ENCODE results near the gene MTG1. TPM values are rescaled to one million over a fixed set of nuclear protein-coding genes. Genes with fewer than 3 reads are reported as not detected.

The MTG1 gene
- total RNA-seq, 1 donor = 31.5 TPM

- no peaks in the 10 kb centered on the region for H3K79me2 ChIP-seq (ENCODE audit: insufficient read depth, low read length)
- no peak overlapping the region for H3K4me2 ChIP-seq (ENCODE audit: insufficient read depth, low read length)
- H4K20me1 ChIP-seq (ENCODE audit: insufficient read depth, low read length) = no peaks in the 10 kb centered on the region
- no peak overlapping the region for H3K27ac ChIP-seq (ENCODE audit: low read depth, low read length)
- no peaks in the 10 kb centered on the region for H3K27me3 ChIP-seq (ENCODE audit: insufficient read depth, low read length)
- TF ChIP-seq CTCF (IDR thresholded peaks at IDR 0.05; ENCODE audit: extremely low read depth, low read depth, low read length) = no peak
- no peaks in the 10 kb centered on the region for H3K4me1 ChIP-seq (ENCODE audit: insufficient read depth, low read length)
- H3K9me3 ChIP-seq (ENCODE audit: low read depth, low read length) = peaks cover 4% of the 10 kb centered on the region
- no peak overlapping the region for H2AFZ ChIP-seq (ENCODE audit: low read length)
- H3K4me3 ChIP-seq (ENCODE audit: insufficient read depth, low read length) = no peak overlapping the region
- no peak for DNase-seq (ENCODE audit: insufficient read length, low spot score, missing footprints)
- no peaks in the 10 kb centered on the region for H3K36me3 ChIP-seq (ENCODE audit: insufficient read depth, low read length)
These were observed 53.0 kb downstream of the MTG1 start for GRCh38 chr10:133446979-133447378.

DNA sequence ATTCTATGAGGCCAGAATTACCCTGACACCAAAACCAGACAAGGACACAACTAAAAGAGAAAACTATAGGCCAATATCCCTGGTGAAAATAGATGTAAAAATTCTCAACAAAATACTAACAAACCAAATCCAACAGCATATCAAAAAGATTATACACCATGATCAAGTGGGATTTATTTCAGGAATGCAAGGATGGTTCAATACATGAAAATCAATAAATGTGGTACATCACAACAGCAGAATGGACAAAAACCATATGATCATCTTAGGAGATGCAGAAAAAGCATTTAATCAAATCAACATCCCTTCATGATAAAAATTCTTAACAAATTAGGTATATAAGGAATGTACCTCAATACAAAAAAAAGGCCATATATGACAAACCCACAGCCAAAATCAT, 54.2 kb downstream of the MTG1 start:
- Histone ChIP-seq H4K20me1 (ENCODE audit: insufficient read depth, low read length) (no peaks in the 10 kb centered on the region), H2AFZ (ENCODE audit: low read length) (no peak overlapping the region), H3K27ac (ENCODE audit: low read depth, low read length) (no peak overlapping the region), H3K4me3 (ENCODE audit: insufficient read depth, low read length) (no peak overlapping the region), H3K27me3 (ENCODE audit: insufficient read depth, low read length) (no peaks in the 10 kb centered on the region), H3K4me2 (ENCODE audit: insufficient read depth, low read length) (no peak overlapping the region), H3K36me3 (ENCODE audit: insufficient read depth, low read length) (no peaks in the 10 kb centered on the region), H3K79me2 (ENCODE audit: insufficient read depth, low read length) (no peaks in the 10 kb centered on the region), H3K9me3 (ENCODE audit: low read depth, low read length) (peaks cover 4% of the 10 kb centered on the region), H3K4me1 (ENCODE audit: insufficient read depth, low read length) (no peaks in the 10 kb centered on the region)
- no peak for DNase-seq (ENCODE audit: insufficient read length, low spot score, missing footprints)
- no peak for TF ChIP-seq CTCF (IDR thresholded peaks at IDR 0.05; ENCODE audit: extremely low read depth, low read depth, low read length)

DNA sequence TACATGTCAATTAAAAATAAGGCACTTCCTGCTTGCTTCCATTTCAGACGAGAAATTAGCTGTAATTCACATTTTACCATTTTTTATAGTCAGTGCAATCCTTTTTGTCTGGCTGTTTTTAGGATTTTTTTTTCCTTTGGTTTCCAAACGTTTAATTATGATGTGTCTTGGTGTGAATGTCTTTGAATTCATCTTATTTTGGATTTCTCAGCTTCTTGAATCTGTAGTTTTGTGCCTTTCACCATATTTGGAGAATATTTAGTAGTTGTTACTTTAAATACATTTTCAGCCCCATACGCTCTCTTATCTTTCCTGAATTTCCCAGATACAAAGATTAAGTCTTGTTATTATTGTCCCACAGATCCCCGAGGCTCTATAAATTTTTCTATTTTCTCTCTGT, 57.4 kb downstream of the MTG1 start:
- no peak for TF ChIP-seq CTCF (IDR thresholded peaks at IDR 0.05; ENCODE audit: extremely low read depth, low read depth, low read length)
- no peaks in the 10 kb centered on the region for H3K27me3 ChIP-seq (ENCODE audit: insufficient read depth, low read length)
- H3K9me3 ChIP-seq (ENCODE audit: low read depth, low read length) = peaks cover 4% of the 10 kb centered on the region
- H3K4me1 ChIP-seq (ENCODE audit: insufficient read depth, low read length) = no peaks in the 10 kb centered on the region
- no peaks in the 10 kb centered on the region for H3K79me2 ChIP-seq (ENCODE audit: insufficient read depth, low read length)
- no peaks in the 10 kb centered on the region for H4K20me1 ChIP-seq (ENCODE audit: insufficient read depth, low read length)
- no peaks in the 10 kb centered on the region for H3K36me3 ChIP-seq (ENCODE audit: insufficient read depth, low read length)
- H3K4me2 ChIP-seq (ENCODE audit: insufficient read depth, low read length) = no peak overlapping the region
- no peak overlapping the region for H2AFZ ChIP-seq (ENCODE audit: low read length)
- no peak overlapping the region for H3K27ac ChIP-seq (ENCODE audit: low read depth, low read length)
- no peak overlapping the region for H3K4me3 ChIP-seq (ENCODE audit: insufficient read depth, low read length)
- DNase-seq (ENCODE audit: insufficient read length, low spot score, missing footprints) = no peak

GRCh38 chr10:133452453-133452852, 58.5 kb downstream of the MTG1 start:
- no peak for TF ChIP-seq CTCF (IDR thresholded peaks at IDR 0.05; ENCODE audit: extremely low read depth, low read depth, low read length)
- H3K4me3 ChIP-seq (ENCODE audit: insufficient read depth, low read length) = no peak overlapping the region
- H3K4me1 ChIP-seq (ENCODE audit: insufficient read depth, low read length) = no peaks in the 10 kb centered on the region

More at GRCh38 chr10:133452453-133452852, 58.5 kb downstream of the MTG1 start:
- H3K79me2 ChIP-seq (ENCODE audit: insufficient read depth, low read length) = no peaks in the 10 kb centered on the region
- no peak overlapping the region for H3K27ac ChIP-seq (ENCODE audit: low read depth, low read length)
- H2AFZ ChIP-seq (ENCODE audit: low read length) = no peak overlapping the region
- no peak for DNase-seq (ENCODE audit: insufficient read length, low spot score, missing footprints)
- H3K27me3 ChIP-seq (ENCODE audit: insufficient read depth, low read length) = no peaks in the 10 kb centered on the region
- H3K4me2 ChIP-seq (ENCODE audit: insufficient read depth, low read length) = no peak overlapping the region
- H3K36me3 ChIP-seq (ENCODE audit: insufficient read depth, low read length) = no peaks in the 10 kb centered on the region
- H4K20me1 ChIP-seq (ENCODE audit: insufficient read depth, low read length) = no peaks in the 10 kb centered on the region
- peaks cover 4% of the 10 kb centered on the region for H3K9me3 ChIP-seq (ENCODE audit: low read depth, low read length)

All from osteoblast (primary cell).